Endothelial cell (in vitro differentiated cells): ENCODE data around the gene DNMT3B. TPM values are rescaled to one million over a fixed set of nuclear protein-coding genes. Genes with fewer than 3 reads are reported as not detected.
"Not testable (repeated sequence)": the region's sequence is repeated elsewhere in the genome, so short reads cannot be mapped to it uniquely, and the experiment has no call there.

Source experiments
- DNase-seq: peaks from one replicate; pipeline ENCODE4 v3.0.0; 2021; ENCODE audit warnings: low spot score
- H3K27ac Mint-ChIP-seq: one replicate; pipeline ENCODE4 v1.8.0; 2021; ENCODE audit warnings: mixed read lengths, inconsistent platforms; ENCODE audit not compliant: unreplicated experiment
- H3K27me3 Mint-ChIP-seq: one replicate; pipeline ENCODE4 v1.8.0; 2021; ENCODE audit warnings: mild to moderate bottlenecking, moderate library complexity, mixed read lengths, inconsistent platforms; ENCODE audit not compliant: unreplicated experiment
- H3K36me3 Mint-ChIP-seq: one replicate; pipeline ENCODE4 v1.8.0; 2021; ENCODE audit warnings: mild to moderate bottlenecking, low read depth, mixed read lengths, inconsistent platforms; ENCODE audit not compliant: unreplicated experiment
- H3K4me1 Mint-ChIP-seq: one replicate; pipeline ENCODE4 v1.8.0; 2021; ENCODE audit warnings: mild to moderate bottlenecking, mixed read lengths, inconsistent platforms; ENCODE audit not compliant: unreplicated experiment
- H3K4me3 Mint-ChIP-seq: one replicate; pipeline ENCODE4 v1.8.0; 2021; ENCODE audit warnings: mild to moderate bottlenecking, mixed read lengths, inconsistent platforms; ENCODE audit not compliant: unreplicated experiment
- H3K9me3 Mint-ChIP-seq: one replicate; pipeline ENCODE4 v1.8.0; 2021; ENCODE audit warnings: mixed read lengths, inconsistent platforms; ENCODE audit not compliant: unreplicated experiment
- CTCF ChIP-seq: fragments of 200-600 bp; sonication (generic); IDR thresholded peaks from one replicate; pipeline ENCODE4 v1.5.0; 2021; ENCODE audit warnings: antibody characterized with exemption; ENCODE audit not compliant: unreplicated experiment
- long read RNA-seq: library from polyadenylated mRNA; unstranded; transcript quantifications from one replicate; pipeline ENCODE4 v2.0.0, GENCODE V29; 2020; ENCODE audit not compliant: unreplicated experiment
- total RNA-seq: library from RNA; stranded (reverse); fragmentation: NEBNext Ultra II Directional; extraction: Animal tissue kit (Norgen Biotek cat#: 25700); gene quantifications from one replicate; pipeline ENCODE4 v1.2.1, GENCODE V29; 2021; ENCODE audit not compliant: unreplicated experiment

The DNMT3B gene
- total RNA-seq: 77.9 TPM
- long read RNA-seq, full-length matches to known transcripts: 6 of 20 reads
- long read RNA-seq, partial matches to known transcripts: 6 of 20 reads
- long read RNA-seq, other reads (novel, unspliced or antisense): 8 of 20 reads

GRCh38 chr20:32761831-32762753, at the start of gene DNMT3B:
TSS of gene DNMT3B (plus strand) at chr20:32762385. CDS start at chr20:32780324, 17,939 bp downstream.
- Mint-ChIP-seq H3K27ac (peak within 1 kb of the TSS; percentile 82), H3K27me3 (peaks cover 10% of the 10 kb centered on the region), H3K4me3 (peak within 1 kb of the TSS; percentile 97), H3K9me3 (no peaks in the 10 kb centered on the region), H3K4me1 (peaks cover 26% of the 10 kb centered on the region), H3K36me3 (peaks cover 6% of the 10 kb centered on the region)
- peak; percentile 84 for DNase-seq
- peak; percentile 21 for TF ChIP-seq CTCF

GRCh38 chr20:32718749-32719348, 43.3 kb upstream of the DNMT3B start:
- no peak for DNase-seq
- H3K36me3 Mint-ChIP-seq: peaks cover 15% of the 10 kb centered on the region
- H3K27ac Mint-ChIP-seq: no peak overlapping the region
- H3K9me3 Mint-ChIP-seq: no peaks in the 10 kb centered on the region
- H3K4me1 Mint-ChIP-seq: no peaks in the 10 kb centered on the region
- TF ChIP-seq CTCF: no peak
- peak overlapping the region; percentile 15 for H3K4me3 Mint-ChIP-seq
- H3K27me3 Mint-ChIP-seq: peaks cover 2% of the 10 kb centered on the region

DNA sequence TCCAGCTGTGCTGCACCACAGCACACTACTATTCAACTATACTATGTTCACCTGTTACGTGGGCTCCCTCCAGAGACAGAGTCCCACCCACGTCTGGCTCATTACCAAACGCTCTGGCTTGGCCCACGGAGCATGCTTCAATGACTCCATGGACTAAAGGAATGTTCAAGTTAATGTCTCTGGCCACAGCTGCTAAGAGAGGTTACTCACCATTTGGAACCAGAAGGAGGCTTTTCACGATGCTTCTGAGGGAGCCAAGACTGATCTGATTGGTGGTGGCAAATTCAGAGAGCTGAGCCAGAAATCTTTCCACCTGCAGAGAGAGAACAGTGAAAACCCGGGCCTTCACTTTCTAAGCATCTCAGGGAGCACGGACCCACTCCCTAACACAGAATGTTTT, 34.5 kb upstream of the DNMT3B start:
- peaks cover 23% of the 10 kb centered on the region for H3K36me3 Mint-ChIP-seq
- H3K27ac Mint-ChIP-seq: no peak overlapping the region

DNA sequence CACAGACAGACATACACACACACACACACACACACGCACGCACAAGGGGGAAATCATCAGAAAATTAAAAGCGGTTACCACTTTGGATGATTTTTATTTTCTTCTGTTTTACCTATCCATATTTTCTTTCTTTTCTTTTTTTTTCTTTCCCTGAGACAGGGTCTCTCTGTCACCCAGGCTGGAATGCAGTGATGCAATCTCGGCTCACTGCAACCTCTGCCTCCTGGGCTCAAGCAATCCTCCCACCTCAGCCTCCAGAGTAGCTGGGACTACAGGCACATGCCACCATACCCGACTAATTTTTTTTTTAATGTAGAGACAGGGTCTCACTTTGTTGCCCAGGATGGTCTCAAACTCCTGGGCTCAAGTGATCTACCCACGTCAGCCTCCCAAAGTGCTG, 33.8 kb upstream of the DNMT3B start:
- not testable (repeated sequence) for H3K4me1 Mint-ChIP-seq, H3K27ac Mint-ChIP-seq, H3K9me3 Mint-ChIP-seq, DNase-seq, H3K27me3 Mint-ChIP-seq, H3K4me3 Mint-ChIP-seq
- H3K36me3 Mint-ChIP-seq: peaks cover 23% of the 10 kb centered on the region

More for the DNA sequence above, 34.5 kb upstream of the DNMT3B start:
- no peak for TF ChIP-seq CTCF
- no peak overlapping the region for H3K4me3 Mint-ChIP-seq
- H3K9me3 Mint-ChIP-seq: no peaks in the 10 kb centered on the region
- peaks cover 3% of the 10 kb centered on the region for H3K27me3 Mint-ChIP-seq
- DNase-seq: no peak
- peaks cover 2% of the 10 kb centered on the region for H3K4me1 Mint-ChIP-seq

GRCh38 chr20:32729334-32729733, 32.9 kb upstream of the DNMT3B start:
- not testable (repeated sequence) for H3K9me3 Mint-ChIP-seq, H3K27ac Mint-ChIP-seq
- peaks cover 23% of the 10 kb centered on the region for H3K36me3 Mint-ChIP-seq

GRCh38 chr20:32731882-32732266, 30.3 kb upstream of the DNMT3B start:
- H3K27ac Mint-ChIP-seq: no peak overlapping the region
- peaks cover 17% of the 10 kb centered on the region for H3K36me3 Mint-ChIP-seq
- H3K4me1 Mint-ChIP-seq: peaks cover 2% of the 10 kb centered on the region
- H3K27me3 Mint-ChIP-seq: no peaks in the 10 kb centered on the region
- TF ChIP-seq CTCF: no peak
- no peaks in the 10 kb centered on the region for H3K9me3 Mint-ChIP-seq
- no peak for DNase-seq
- H3K4me3 Mint-ChIP-seq: no peak overlapping the region

More at GRCh38 chr20:32729334-32729733, 32.9 kb upstream of the DNMT3B start:
- DNase-seq, H3K4me1 Mint-ChIP-seq, H3K4me3 Mint-ChIP-seq, H3K27me3 Mint-ChIP-seq: not testable (repeated sequence)
